Gastroesophageal sphincter (tissue), 3 donors: ENCODE results near the gene PHKG1.

Source experiments
- EP300 ChIP-seq: sonication (generic); formaldehyde crosslinking; IDR thresholded peaks from one replicate; pipeline ENCODE4 v1.6.1; 2017; ENCODE audit warnings: antibody characterized with exemption, mild to moderate bottlenecking
- POLR2AphosphoS5 ChIP-seq: sonication (generic); formaldehyde crosslinking; IDR thresholded peaks from one replicate; pipeline ENCODE4 v1.6.1; 2017; ENCODE audit warnings: antibody characterized with exemption
- TF ChIP-seq, protein P1 (sequence below), 4 experiments: fragments of 200-600 bp in 2 of 4; fragments of 450-650 bp in 2 of 4; sonication (generic) in 1 of 4; IDR thresholded peaks; one replicate each; pipeline ENCODE4 v1.5.1; 2017 to 2019; ENCODE audit warnings: antibody characterized with exemption in 4 of 4, mild to moderate bottlenecking in 2 of 4, moderate library complexity in 2 of 4

DNA sequence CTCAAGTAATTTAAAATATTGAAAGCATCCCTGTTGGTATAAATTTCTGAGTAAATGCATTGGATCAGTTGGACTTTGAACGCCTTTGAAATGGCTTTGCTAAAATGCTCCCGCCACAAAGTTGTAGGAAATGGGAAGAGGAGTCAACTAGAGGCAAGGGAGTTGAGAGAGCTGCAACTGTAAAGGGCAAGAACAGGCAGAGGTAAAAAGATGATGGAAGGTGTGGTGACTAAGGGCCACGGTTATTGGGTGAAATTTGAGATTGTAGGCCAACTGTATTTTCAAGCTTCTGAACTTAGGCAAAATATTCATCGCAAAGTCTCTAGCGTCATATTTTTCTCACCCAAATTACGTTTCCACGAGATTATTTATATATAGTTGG, 29.3 kb downstream of the PHKG1 start:
- TF ChIP-seq, protein P1, sequence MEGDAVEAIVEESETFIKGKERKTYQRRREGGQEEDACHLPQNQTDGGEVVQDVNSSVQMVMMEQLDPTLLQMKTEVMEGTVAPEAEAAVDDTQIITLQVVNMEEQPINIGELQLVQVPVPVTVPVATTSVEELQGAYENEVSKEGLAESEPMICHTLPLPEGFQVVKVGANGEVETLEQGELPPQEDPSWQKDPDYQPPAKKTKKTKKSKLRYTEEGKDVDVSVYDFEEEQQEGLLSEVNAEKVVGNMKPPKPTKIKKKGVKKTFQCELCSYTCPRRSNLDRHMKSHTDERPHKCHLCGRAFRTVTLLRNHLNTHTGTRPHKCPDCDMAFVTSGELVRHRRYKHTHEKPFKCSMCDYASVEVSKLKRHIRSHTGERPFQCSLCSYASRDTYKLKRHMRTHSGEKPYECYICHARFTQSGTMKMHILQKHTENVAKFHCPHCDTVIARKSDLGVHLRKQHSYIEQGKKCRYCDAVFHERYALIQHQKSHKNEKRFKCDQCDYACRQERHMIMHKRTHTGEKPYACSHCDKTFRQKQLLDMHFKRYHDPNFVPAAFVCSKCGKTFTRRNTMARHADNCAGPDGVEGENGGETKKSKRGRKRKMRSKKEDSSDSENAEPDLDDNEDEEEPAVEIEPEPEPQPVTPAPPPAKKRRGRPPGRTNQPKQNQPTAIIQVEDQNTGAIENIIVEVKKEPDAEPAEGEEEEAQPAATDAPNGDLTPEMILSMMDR (IDR thresholded peaks at IDR 0.05) = no peak
- TF ChIP-seq EP300 = no peak
- no peak for TF ChIP-seq POLR2AphosphoS5
